ENCODE results near the gene CCL8.

CCL8 gene

DNA sequence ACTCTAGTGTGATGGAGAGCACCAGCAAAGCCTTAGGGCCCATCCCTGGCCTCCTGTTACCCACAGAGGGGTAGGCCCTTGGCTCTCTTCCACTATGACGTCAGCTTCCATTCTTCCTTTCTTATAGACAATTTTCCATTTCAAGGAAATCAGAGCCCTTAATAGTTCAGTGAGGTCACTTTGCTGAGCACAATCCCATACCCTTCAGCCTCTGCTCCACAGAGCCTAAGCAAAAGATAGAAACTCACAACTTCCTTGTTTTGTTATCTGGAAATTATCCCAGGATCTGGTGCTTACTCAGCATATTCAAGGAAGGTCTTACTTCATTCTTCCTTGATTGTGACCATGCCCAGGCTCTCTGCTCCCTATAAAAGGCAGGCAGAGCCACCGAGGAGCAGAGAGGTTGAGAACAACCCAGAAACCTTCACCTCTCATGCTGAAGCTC lies at the start of gene CCL8:
TSS of gene CCL8 (plus strand) at position 397 of the 445 bp plus-strand sequence. CDS start 67 bp downstream, outside the sequence.
- Histone ChIP-seq H3K27me3 (ENCODE audit: control insufficient read depth, insufficient read depth, low read length) (peaks cover 6% of the 10 kb centered on the region), H3K9ac (ENCODE audit: low read length) (no peak within 1 kb of the TSS), H3K9me3 (ENCODE audit: control insufficient read depth, insufficient read depth, low read depth, low read length) (no peaks in the 10 kb centered on the region), H3K27ac (ENCODE audit: low read depth, low read length) (no peak within 1 kb of the TSS), H3K4me3 (ENCODE audit: low read depth, low read length) (no peak within 1 kb of the TSS), H3K4me1 (ENCODE audit: control insufficient read depth, insufficient read depth, low read length) (no peaks in the 10 kb centered on the region), H3K36me3 (ENCODE audit: control insufficient read depth, insufficient read depth, low read length) (no peaks in the 10 kb centered on the region)

- H3K4me3 ChIP-seq (ENCODE audit: low read depth, low read length): no peak within 1 kb of the TSS
- peaks cover 5% of the 10 kb centered on the region for H3K27me3 ChIP-seq (ENCODE audit: control insufficient read depth, insufficient read depth, low read length)
- H3K27ac ChIP-seq (ENCODE audit: low read depth, low read length): no peak within 1 kb of the TSS
- no peaks in the 10 kb centered on the region for H3K4me1 ChIP-seq (ENCODE audit: control insufficient read depth, insufficient read depth, low read length)
- H3K9ac ChIP-seq (ENCODE audit: low read length): no peak within 1 kb of the TSS
- no peaks in the 10 kb centered on the region for H3K36me3 ChIP-seq (ENCODE audit: control insufficient read depth, insufficient read depth, low read length)
- no peaks in the 10 kb centered on the region for H3K9me3 ChIP-seq (ENCODE audit: control insufficient read depth, insufficient read depth, low read depth, low read length)
Observed at GRCh38 chr17:34269969-34270368, 49.3 kb upstream of the CCL8 start, which contains the start of gene CCL7. TSS of gene CCL7 (plus strand) at chr17:34270221. CDS start at chr17:34270291, 70 bp downstream.

- no peak overlapping the region for H3K4me3 ChIP-seq (ENCODE audit: low read depth, low read length)
- H3K27me3 ChIP-seq (ENCODE audit: control insufficient read depth, insufficient read depth, low read length): peaks cover 5% of the 10 kb centered on the region
- H3K36me3 ChIP-seq (ENCODE audit: control insufficient read depth, insufficient read depth, low read length): no peaks in the 10 kb centered on the region
- H3K4me1 ChIP-seq (ENCODE audit: control insufficient read depth, insufficient read depth, low read length): no peaks in the 10 kb centered on the region
- no peak overlapping the region for H3K27ac ChIP-seq (ENCODE audit: low read depth, low read length)
- H3K9me3 ChIP-seq (ENCODE audit: control insufficient read depth, insufficient read depth, low read depth, low read length): no peaks in the 10 kb centered on the region
- no peak overlapping the region for H3K9ac ChIP-seq (ENCODE audit: low read length)
Observed at GRCh38 chr17:34275881-34276280, 43.4 kb upstream of the CCL8 start.

- H3K4me1 ChIP-seq (ENCODE audit: control insufficient read depth, insufficient read depth, low read length): no peaks in the 10 kb centered on the region
- H3K36me3 ChIP-seq (ENCODE audit: control insufficient read depth, insufficient read depth, low read length): no peaks in the 10 kb centered on the region
- no peaks in the 10 kb centered on the region; the same call in 1 of the 2 replicates for H3K27me3 ChIP-seq (ENCODE audit: control insufficient read depth, insufficient read depth, low read length)
- H3K4me3 ChIP-seq (ENCODE audit: low read depth, low read length): no peak overlapping the region
- no peak overlapping the region for H3K9ac ChIP-seq (ENCODE audit: low read length)
- no peak overlapping the region for H3K27ac ChIP-seq (ENCODE audit: low read depth, low read length)
- H3K9me3 ChIP-seq (ENCODE audit: control insufficient read depth, insufficient read depth, low read depth, low read length): no peaks in the 10 kb centered on the region
Observed at GRCh38 chr17:34276826-34277225, 42.4 kb upstream of the CCL8 start.

DNA sequence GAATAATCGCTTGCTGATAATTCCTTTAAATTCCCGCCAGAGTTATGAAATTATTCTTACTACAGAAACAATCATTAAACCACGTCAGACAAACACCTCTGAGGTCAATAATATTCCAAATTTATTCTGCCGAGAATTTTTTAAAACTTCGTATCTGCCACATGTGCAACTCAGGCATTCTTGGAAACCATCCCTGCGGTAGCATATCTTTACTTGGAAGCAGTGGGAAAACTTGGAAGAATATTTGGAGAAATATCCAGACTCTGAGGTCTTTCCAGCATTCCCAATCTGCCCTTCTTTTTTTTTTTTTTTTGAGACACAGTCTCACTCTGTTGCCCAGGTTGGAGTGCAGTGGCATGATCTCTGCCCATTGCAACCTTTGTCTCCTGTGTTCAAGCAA lies 35.7 kb upstream of the CCL8 start:
- Histone ChIP-seq H3K9ac (ENCODE audit: low read length) (no peak overlapping the region), H3K9me3 (ENCODE audit: control insufficient read depth, insufficient read depth, low read depth, low read length) (0 out of 2 replicates have a peak, but pooled peaks cover 2% of the 10 kb centered on the region), H3K27me3 (ENCODE audit: control insufficient read depth, insufficient read depth, low read length) (no peaks in the 10 kb centered on the region), H3K4me3 (ENCODE audit: low read depth, low read length) (no peak overlapping the region), H3K27ac (ENCODE audit: low read depth, low read length) (no peak overlapping the region), H3K36me3 (ENCODE audit: control insufficient read depth, insufficient read depth, low read length) (no peaks in the 10 kb centered on the region), H3K4me1 (ENCODE audit: control insufficient read depth, insufficient read depth, low read length) (no peaks in the 10 kb centered on the region)

- H3K9me3 ChIP-seq (ENCODE audit: control insufficient read depth, insufficient read depth, low read depth, low read length): 0 out of 2 replicates have a peak, but pooled peaks cover 2% of the 10 kb centered on the region
- H3K9ac ChIP-seq (ENCODE audit: low read length): no peak within 1 kb of the TSS
- H3K4me3 ChIP-seq (ENCODE audit: low read depth, low read length): no peak within 1 kb of the TSS
- no peaks in the 10 kb centered on the region for H3K27me3 ChIP-seq (ENCODE audit: control insufficient read depth, insufficient read depth, low read length)
- H3K4me1 ChIP-seq (ENCODE audit: control insufficient read depth, insufficient read depth, low read length): no peaks in the 10 kb centered on the region
- no peaks in the 10 kb centered on the region for H3K36me3 ChIP-seq (ENCODE audit: control insufficient read depth, insufficient read depth, low read length)
- H3K27ac ChIP-seq (ENCODE audit: low read depth, low read length): no peak within 1 kb of the TSS
Observed at GRCh38 chr17:34285286-34285792, 33.9 kb upstream of the CCL8 start, which contains the start of gene CCL11. TSS of gene CCL11 (plus strand) at chr17:34285742. CDS start at chr17:34285809, 67 bp downstream.

- no peaks in the 10 kb centered on the region for H3K36me3 ChIP-seq (ENCODE audit: control insufficient read depth, insufficient read depth, low read length)
- H3K4me1 ChIP-seq (ENCODE audit: control insufficient read depth, insufficient read depth, low read length): no peaks in the 10 kb centered on the region
- no peaks in the 10 kb centered on the region for H3K9me3 ChIP-seq (ENCODE audit: control insufficient read depth, insufficient read depth, low read depth, low read length)
- H3K27me3 ChIP-seq (ENCODE audit: control insufficient read depth, insufficient read depth, low read length): no peaks in the 10 kb centered on the region
- no peak overlapping the region for H3K27ac ChIP-seq (ENCODE audit: low read depth, low read length)
- no peak overlapping the region for H3K4me3 ChIP-seq (ENCODE audit: low read depth, low read length)
- no peak overlapping the region for H3K9ac ChIP-seq (ENCODE audit: low read length)
Observed at GRCh38 chr17:34287875-34288274, 31.4 kb upstream of the CCL8 start.

DNA sequence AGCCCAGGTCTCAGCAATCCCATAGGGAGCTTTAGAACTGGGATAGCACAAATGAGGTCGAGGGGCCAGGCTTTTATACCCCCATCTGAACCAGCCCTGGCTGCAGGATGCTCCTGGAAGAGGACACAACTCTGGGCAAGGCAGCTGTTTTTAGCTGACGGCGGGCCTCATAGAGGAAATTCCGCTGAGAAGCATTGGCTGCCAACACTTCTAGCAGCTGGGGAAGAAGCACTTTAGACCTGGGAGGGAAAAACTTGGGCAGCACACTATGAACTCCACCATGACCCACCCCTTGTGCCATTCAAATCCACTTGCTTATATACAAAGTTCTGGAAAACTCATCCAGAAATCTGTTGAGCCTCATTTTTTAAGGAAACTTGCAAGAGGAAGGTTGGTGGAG lies 28.6 kb upstream of the CCL8 start:
- no peaks in the 10 kb centered on the region for H3K4me1 ChIP-seq (ENCODE audit: control insufficient read depth, insufficient read depth, low read length)
- no peak overlapping the region for H3K4me3 ChIP-seq (ENCODE audit: low read depth, low read length)
- H3K27me3 ChIP-seq (ENCODE audit: control insufficient read depth, insufficient read depth, low read length): no peaks in the 10 kb centered on the region
- H3K9me3 ChIP-seq (ENCODE audit: control insufficient read depth, insufficient read depth, low read depth, low read length): no peaks in the 10 kb centered on the region
- no peaks in the 10 kb centered on the region for H3K36me3 ChIP-seq (ENCODE audit: control insufficient read depth, insufficient read depth, low read length)
- no peak overlapping the region for H3K9ac ChIP-seq (ENCODE audit: low read length)
- no peak overlapping the region for H3K27ac ChIP-seq (ENCODE audit: low read depth, low read length)

GRCh38 chr17:34291721-34292348 lies 27.4 kb upstream of the CCL8 start:
- no peaks in the 10 kb centered on the region for H3K27me3 ChIP-seq (ENCODE audit: control insufficient read depth, insufficient read depth, low read length)
- H3K36me3 ChIP-seq (ENCODE audit: control insufficient read depth, insufficient read depth, low read length): no peaks in the 10 kb centered on the region
- no peak overlapping the region for H3K9ac ChIP-seq (ENCODE audit: low read length)
- H3K9me3 ChIP-seq (ENCODE audit: control insufficient read depth, insufficient read depth, low read depth, low read length): no peaks in the 10 kb centered on the region
- no peaks in the 10 kb centered on the region for H3K4me1 ChIP-seq (ENCODE audit: control insufficient read depth, insufficient read depth, low read length)
- H3K4me3 ChIP-seq (ENCODE audit: low read depth, low read length): no peak overlapping the region
- H3K27ac ChIP-seq (ENCODE audit: low read depth, low read length): no peak overlapping the region

- Histone ChIP-seq H3K27ac (ENCODE audit: low read depth, low read length) (no peak overlapping the region), H3K27me3 (ENCODE audit: control insufficient read depth, insufficient read depth, low read length) (peaks cover 5% of the 10 kb centered on the region), H3K9ac (ENCODE audit: low read length) (no peak overlapping the region), H3K4me1 (ENCODE audit: control insufficient read depth, insufficient read depth, low read length) (peaks cover 9% of the 10 kb centered on the region; the same call in 1 of the 2 replicates), H3K4me3 (ENCODE audit: low read depth, low read length) (no peak overlapping the region), H3K9me3 (ENCODE audit: control insufficient read depth, insufficient read depth, low read depth, low read length) (no peaks in the 10 kb centered on the region), H3K36me3 (ENCODE audit: control insufficient read depth, insufficient read depth, low read length) (no peaks in the 10 kb centered on the region)
Observed at GRCh38 chr17:34299027-34299426, 20.2 kb upstream of the CCL8 start.

DNA sequence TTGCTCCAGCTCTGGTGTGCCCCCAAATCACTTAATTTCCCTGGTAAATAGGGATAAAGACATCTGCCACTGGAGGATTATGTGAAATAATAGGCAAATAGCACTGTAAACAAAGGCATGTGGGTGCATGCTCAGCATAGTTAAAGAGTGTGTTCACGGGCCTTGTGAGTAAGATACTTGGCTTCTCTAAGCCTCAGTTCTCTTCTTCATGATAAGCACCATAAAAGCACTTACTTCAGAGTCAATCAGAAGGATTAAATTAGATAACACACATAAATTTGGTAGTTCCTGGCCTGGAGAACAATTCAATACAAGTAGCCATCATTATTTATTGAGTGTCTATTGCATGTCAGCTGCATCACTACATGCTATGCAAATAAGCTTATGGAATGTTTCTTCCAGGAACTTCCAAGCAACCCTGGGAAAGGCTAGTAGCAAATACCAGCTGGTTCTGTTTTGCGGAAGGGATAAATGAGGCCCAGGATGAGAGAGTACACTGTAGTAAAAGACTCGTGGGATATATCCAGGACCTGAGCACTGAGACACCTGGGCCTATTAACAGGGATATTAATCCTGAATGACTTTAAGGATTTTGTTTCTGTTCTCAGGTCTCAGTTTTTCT lies 19.2 kb upstream of the CCL8 start:
- H3K9ac ChIP-seq (ENCODE audit: low read length): no peak overlapping the region
- H3K36me3 ChIP-seq (ENCODE audit: control insufficient read depth, insufficient read depth, low read length): no peaks in the 10 kb centered on the region
- no peaks in the 10 kb centered on the region for H3K9me3 ChIP-seq (ENCODE audit: control insufficient read depth, insufficient read depth, low read depth, low read length)
- peaks cover 9% of the 10 kb centered on the region; the same call in 1 of the 2 replicates for H3K4me1 ChIP-seq (ENCODE audit: control insufficient read depth, insufficient read depth, low read length)
- H3K27me3 ChIP-seq (ENCODE audit: control insufficient read depth, insufficient read depth, low read length): peaks cover 5% of the 10 kb centered on the region
- no peak overlapping the region for H3K27ac ChIP-seq (ENCODE audit: low read depth, low read length)
- H3K4me3 ChIP-seq (ENCODE audit: low read depth, low read length): no peak overlapping the region; the same call in 1 of the 2 replicates
